Caco-2 (cell line): Measurements from ENCODE around the gene JARID2. TPM values are rescaled to one million over a fixed set of nuclear protein-coding genes. Genes with fewer than 3 reads are reported as not detected.
A peak's percentile ranks its signal among the peaks of the same experiment; 100 is the strongest.

Experiments used
- Bru-seq: library from RNA; stranded (reverse); fragments of 400-500 nt; gene quantifications from one replicate; lab custom pipeline; 2021; lab: Mats Ljungman, UMichigan
- BruChase-seq, 2 experiments: library from RNA; stranded (reverse); fragments of 400-500 nt; gene quantifications; one replicate each; lab custom pipeline; 2021; lab: Mats Ljungman, UMichigan
- BruUV-seq: library from RNA; stranded (reverse); fragments of 400-500 nt; replicated peaks from 2 replicates; lab custom pipeline; 2021; lab: Mats Ljungman, UMichigan
- CTCF ChIA-PET: fragments of 300-600 bp; sonication (Branson Sonifier 250); formaldehyde crosslinking; loops from one replicate; lab custom pipeline; 2022; ENCODE audit warnings: antibody characterized with exemption; lab: Charles Lee
- POLR2A ChIA-PET: fragments of 300-600 bp; sonication (Branson Sonifier 250); formaldehyde crosslinking; loops from one replicate; lab custom pipeline; 2022; ENCODE audit warnings: antibody characterized with exemption; lab: Charles Lee
- DNase-seq, 2 experiments: peaks; one replicate each; pipeline versions ENCODE4 v3.0.0 to v3.0.0-alpha.2; 2020 to 2022
- H3K27me3 ChIP-seq: replicated peaks from 2 replicates; pipeline ENCODE4 v1.6.0; 2011; ENCODE audit warnings: low read length; ENCODE audit not compliant: control insufficient read depth, insufficient read depth
- H3K36me3 ChIP-seq: 2 replicates; pipeline ENCODE4 v1.5.1; 2011; ENCODE audit warnings: low read length; ENCODE audit not compliant: control insufficient read depth, insufficient read depth
- H3K4me1 ChIP-seq: fragments of 250-450 bp; sonication (Bioruptor Pico); 2 replicates; pipeline ENCODE4 v1.5.1; 2020; ENCODE audit warnings: mild to moderate bottlenecking
- H3K4me3 ChIP-seq: 2 replicates; pipeline ENCODE4 v1.5.1; 2011; ENCODE audit warnings: low read depth, mild to moderate bottlenecking, control low read depth, low read length
- H3K9me3 ChIP-seq: fragments of 250-450 bp; sonication (Bioruptor Pico); 2 replicates; pipeline ENCODE4 v1.5.1; 2020; ENCODE audit warnings: mild to moderate bottlenecking, moderate library complexity
- H3K27ac Mint-ChIP-seq: one replicate; pipeline ENCODE4 v1.8.0; 2022; ENCODE audit warnings: mixed read lengths; ENCODE audit not compliant: unreplicated experiment
- H3K27me3 Mint-ChIP-seq: one replicate; pipeline ENCODE4 v1.8.0; 2022; ENCODE audit warnings: mixed read lengths; ENCODE audit not compliant: insufficient read depth, unreplicated experiment
- H3K36me3 Mint-ChIP-seq: one replicate; pipeline ENCODE4 v1.8.0; 2022; ENCODE audit warnings: mild to moderate bottlenecking, mixed read lengths; ENCODE audit not compliant: insufficient read depth, unreplicated experiment
- H3K4me1 Mint-ChIP-seq: one replicate; pipeline ENCODE4 v1.8.0; 2022; ENCODE audit warnings: low read depth, mixed read lengths; ENCODE audit not compliant: unreplicated experiment
- H3K4me3 Mint-ChIP-seq: one replicate; pipeline ENCODE4 v1.8.0; 2022; ENCODE audit warnings: mild to moderate bottlenecking, moderate library complexity, mixed read lengths; ENCODE audit not compliant: unreplicated experiment
- H3K9me3 Mint-ChIP-seq: one replicate; pipeline ENCODE4 v1.8.0; 2022; ENCODE audit warnings: mixed read lengths; ENCODE audit not compliant: unreplicated experiment
- CTCF ChIP-seq, 2 experiments: fragments of 200-600 bp in 1 of 2; IDR thresholded peaks; 1 replicate in 1 of 2; 2 replicates in 1 of 2; pipeline versions ENCODE4 v1.5.1 to v1.8.0; 2011 to 2022; ENCODE audit warnings: antibody characterized with exemption in 1 of 2, control low read depth in 1 of 2, inconsistent platforms in 1 of 2, low read depth in 1 of 2, low read length in 1 of 2, mild to moderate bottlenecking in 1 of 2, moderate library complexity in 1 of 2; ENCODE audit not compliant: insufficient read depth in 1 of 2, severe bottlenecking in 1 of 2, unreplicated experiment in 1 of 2
- intact Hi-C: fragments of 100-400 bp; cut with micrococcal nuclease; formaldehyde crosslinking; loops from one replicate; pipeline ENCODE4 v1.10.0; 2022; ENCODE audit not compliant: unreplicated experiment
- long read RNA-seq: library from polyadenylated mRNA; stranded (forward); transcript quantifications from one replicate; pipeline ENCODE4 v2.0.0, GENCODE V29; 2022
- total RNA-seq: library from RNA; stranded (reverse); gene quantifications from 2 replicates; pipeline ENCODE4 v1.2.3, GENCODE V29; 2022

JARID2 gene
- 17.0 and 18.3 TPM in 2 replicates for total RNA-seq
- Bru-seq, nascent RNA: percentile 73 among the genes with signal in this experiment
- percentile 65 among the genes with signal in this experiment for BruChase-seq, experiment 1, labeled RNA remaining after a 2-hour chase
- BruChase-seq, experiment 2, labeled RNA remaining after a 6-hour chase: percentile 65 among the genes with signal in this experiment
- long read RNA-seq, full-length matches to known transcripts: 2 of 12 reads
- long read RNA-seq, partial matches to known transcripts: 5 of 12 reads
- long read RNA-seq, other reads (novel, unspliced or antisense): 5 of 12 reads

GRCh38 chr6:15245361-15246216, at the start of gene JARID2:
TSS of gene JARID2 (plus strand) at chr6:15246069. CDS start at chr6:15246540, 471 bp downstream.
- ChIA-PET POLR2A (interaction anchor here (0.5 to 1.0 kb wide), 3 partner anchors 29 to 446 kb away, joined by 3 to 4 read pairs (median 3); no protein-coding TSS in a partner anchor), CTCF (interaction anchor here (0.6 kb wide), 1 partner anchor 40 kb away, joined by 5 read pairs; no protein-coding TSS in a partner anchor)
- Mint-ChIP-seq H3K27me3 (no peaks in the 10 kb centered on the region), H3K4me1 (no peaks in the 10 kb centered on the region), H3K36me3 (peaks cover 34% of the 10 kb centered on the region), H3K4me3 (peak within 1 kb of the TSS; percentile 85), H3K27ac (peak within 1 kb of the TSS; percentile 65), H3K9me3 (no peaks in the 10 kb centered on the region)
- no peaks in the 10 kb centered on the region for H3K27me3 ChIP-seq
- peaks cover 6% of the 10 kb centered on the region for H3K4me1 ChIP-seq
- DNase-seq: peak; percentile 97 to 99
- no TSS peak for BruUV-seq
- H3K36me3 ChIP-seq: no peaks in the 10 kb centered on the region
- H3K9me3 ChIP-seq: no peaks in the 10 kb centered on the region
- H3K4me3 ChIP-seq: peak within 1 kb of the TSS; percentile 97
- intact Hi-C loops: loop anchor here (1.0 to 10.0 kb wide), 3 partner anchors 37 to 199 kb away; no protein-coding TSS in a partner anchor
- TF ChIP-seq CTCF (IDR thresholded peaks at IDR 0.05; ENCODE audit: insufficient read depth in 1 of 2, low read depth in 1 of 2, low read length in 1 of 2, severe bottlenecking in 1 of 2, unreplicated experiment in 1 of 2): no peak

GRCh38 chr6:15200087-15200486, 45.8 kb upstream of the JARID2 start:
- no peak for DNase-seq
- no peaks in the 10 kb centered on the region for H3K27me3 Mint-ChIP-seq
- CTCF ChIA-PET: no interaction called here
- no peaks in the 10 kb centered on the region for H3K9me3 Mint-ChIP-seq
- intact Hi-C loops: no loop called here
- H3K27ac Mint-ChIP-seq: no peak overlapping the region
- H3K4me1 ChIP-seq: no peaks in the 10 kb centered on the region
- TF ChIP-seq CTCF (IDR thresholded peaks at IDR 0.05; ENCODE audit: insufficient read depth in 1 of 2, low read depth in 1 of 2, low read length in 1 of 2, severe bottlenecking in 1 of 2, unreplicated experiment in 1 of 2): no peak
- no peaks in the 10 kb centered on the region for H3K27me3 ChIP-seq
- no peaks in the 10 kb centered on the region for H3K36me3 Mint-ChIP-seq
- H3K4me1 Mint-ChIP-seq: no peaks in the 10 kb centered on the region
- no peaks in the 10 kb centered on the region for H3K36me3 ChIP-seq
- no peak overlapping the region for H3K4me3 Mint-ChIP-seq
- POLR2A ChIA-PET: no interaction called here
- BruUV-seq: no TSS peak
- H3K9me3 ChIP-seq: no peaks in the 10 kb centered on the region
- H3K4me3 ChIP-seq: no peak overlapping the region

- Histone ChIP-seq H3K4me3 (no peak overlapping the region), H3K27me3 (no peaks in the 10 kb centered on the region), H3K9me3 (no peaks in the 10 kb centered on the region), H3K36me3 (no peaks in the 10 kb centered on the region), H3K4me1 (peaks cover 30% of the 10 kb centered on the region)
- intact Hi-C loops: no loop called here
- no TSS peak for BruUV-seq
- Mint-ChIP-seq H3K9me3 (no peaks in the 10 kb centered on the region), H3K27ac (no peak overlapping the region), H3K36me3 (no peaks in the 10 kb centered on the region), H3K4me3 (no peak overlapping the region), H3K4me1 (peaks cover 32% of the 10 kb centered on the region), H3K27me3 (no peaks in the 10 kb centered on the region)
- DNase-seq: no peak
- ChIA-PET CTCF (no interaction called here), POLR2A (no interaction called here)
- no peak for TF ChIP-seq CTCF (IDR thresholded peaks at IDR 0.05; ENCODE audit: insufficient read depth in 1 of 2, low read depth in 1 of 2, low read length in 1 of 2, severe bottlenecking in 1 of 2, unreplicated experiment in 1 of 2)
Observed at GRCh38 chr6:15205321-15205720, 40.5 kb upstream of the JARID2 start.
